ENCODE data around the gene ZBTB43.
"Not testable (repeated sequence)": the region's sequence is repeated elsewhere in the genome, so short reads cannot be mapped to it uniquely, and the experiment has no call there.

Gene ZBTB43

DNA sequence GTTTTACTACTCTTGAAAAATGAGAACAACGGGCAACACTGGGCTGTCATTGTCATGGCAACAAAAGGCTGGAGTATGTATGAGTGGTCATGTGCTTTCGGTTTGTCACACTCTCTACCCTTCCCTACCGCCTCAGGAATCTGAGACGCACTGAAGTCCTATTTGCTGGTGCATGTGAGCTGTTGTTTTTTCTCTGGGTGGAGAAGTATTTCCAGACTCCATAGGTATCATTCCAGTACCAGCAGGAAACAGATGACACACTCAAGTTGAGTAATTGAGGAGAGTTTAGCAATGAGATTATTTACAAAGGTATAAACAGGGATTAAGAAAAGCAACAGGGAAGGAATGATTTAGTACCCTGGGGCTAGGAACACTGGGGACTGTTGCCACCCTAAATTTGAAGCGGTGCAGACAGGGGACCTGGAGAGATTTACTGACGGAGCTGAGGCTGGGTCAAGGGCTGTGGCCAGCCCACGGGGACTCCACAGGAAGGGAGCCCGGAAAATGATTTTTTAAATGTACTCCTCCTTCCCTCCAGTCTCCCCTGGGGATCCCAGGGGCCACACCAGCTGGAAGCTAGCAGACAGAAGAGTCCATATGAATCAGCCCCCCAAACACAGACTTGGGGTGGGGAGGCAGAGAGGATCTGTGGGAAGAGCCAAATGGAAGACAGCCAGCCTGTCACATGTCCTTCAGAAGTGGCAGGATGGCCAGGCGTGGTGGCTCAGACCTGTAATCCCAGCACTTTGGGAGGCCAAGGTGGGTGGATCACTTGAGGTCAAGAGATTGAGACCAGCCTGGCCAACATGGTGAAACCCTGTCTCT is 13.2 kb upstream of the ZBTB43 start:
- no peak for DNase-seq

DNA sequence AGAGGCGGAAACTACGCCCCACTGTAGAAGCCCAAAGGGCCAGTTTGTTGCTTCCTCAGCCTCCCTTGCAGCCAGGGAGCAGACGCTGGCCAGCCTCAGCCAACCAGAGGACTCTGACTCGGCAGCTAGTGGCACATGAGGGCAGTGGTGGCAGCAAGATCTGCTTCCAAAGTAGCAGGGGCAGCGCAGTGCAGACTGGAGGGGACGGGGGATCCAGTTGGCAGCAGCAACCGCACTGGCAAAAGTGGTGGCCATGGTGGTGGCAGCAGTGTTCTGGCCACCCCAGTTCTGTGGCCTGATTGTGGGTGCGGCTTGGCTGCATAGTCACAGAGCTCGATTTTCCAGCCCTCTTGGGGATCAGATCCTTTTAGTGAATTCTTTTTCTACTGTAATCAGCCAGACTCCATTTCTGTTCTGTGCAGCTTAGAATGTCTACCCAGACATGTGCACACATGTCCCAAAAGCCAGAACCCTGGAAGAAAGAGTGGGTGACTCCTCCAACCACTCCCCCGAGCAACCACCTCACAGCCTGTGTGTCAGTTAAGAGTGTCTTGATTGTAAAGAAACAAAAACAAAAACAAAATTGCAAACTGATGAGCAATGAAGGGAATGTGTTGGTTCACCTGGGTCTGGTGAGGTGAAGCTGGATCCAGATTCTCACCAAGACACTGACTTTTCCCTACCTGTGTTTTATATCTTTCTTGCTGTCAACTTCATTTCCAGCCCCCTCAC is 11.0 kb upstream of the ZBTB43 start:
- DNase-seq: no peak

DNA sequence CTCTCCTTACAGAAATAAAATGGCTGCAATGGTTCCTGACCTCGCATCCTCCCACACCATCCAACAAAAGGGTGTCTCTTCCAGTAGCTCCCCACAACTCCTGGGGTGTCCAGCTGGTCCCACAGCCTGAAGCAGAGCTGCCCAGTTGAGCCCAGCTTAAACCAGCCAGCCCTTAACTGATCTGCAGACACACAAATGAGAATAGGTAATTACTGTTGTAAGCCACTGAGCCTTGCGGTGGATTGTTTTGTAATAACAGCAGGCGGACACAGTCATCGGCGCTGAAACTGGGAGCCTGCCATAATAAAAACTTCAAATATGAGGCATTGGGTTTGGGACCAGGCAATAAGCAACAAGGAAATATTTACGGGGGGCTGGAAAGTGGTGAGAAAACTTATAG is 10.4 kb upstream of the ZBTB43 start:
- DNase-seq: no peak

DNA sequence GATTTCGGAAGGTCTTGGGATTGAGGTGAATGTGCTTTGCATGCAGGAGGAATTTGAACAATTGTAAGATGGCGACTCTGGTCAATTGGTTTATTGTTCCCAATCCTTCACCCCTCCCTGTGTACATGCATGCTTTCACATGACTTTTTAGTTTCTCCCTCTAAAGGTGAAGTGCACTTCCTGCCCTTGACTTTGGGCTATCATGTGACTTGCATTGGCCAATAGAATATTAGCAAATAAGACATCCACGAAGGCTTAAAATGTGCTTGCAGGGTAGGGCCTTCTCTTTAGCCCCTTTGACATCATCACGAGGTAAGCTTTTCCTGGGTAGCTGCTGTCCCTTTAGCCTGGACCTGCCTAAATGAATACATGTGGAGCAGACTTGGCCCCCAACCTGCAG is 8.1 kb upstream of the ZBTB43 start:
- DNase-seq: no peak

DNA sequence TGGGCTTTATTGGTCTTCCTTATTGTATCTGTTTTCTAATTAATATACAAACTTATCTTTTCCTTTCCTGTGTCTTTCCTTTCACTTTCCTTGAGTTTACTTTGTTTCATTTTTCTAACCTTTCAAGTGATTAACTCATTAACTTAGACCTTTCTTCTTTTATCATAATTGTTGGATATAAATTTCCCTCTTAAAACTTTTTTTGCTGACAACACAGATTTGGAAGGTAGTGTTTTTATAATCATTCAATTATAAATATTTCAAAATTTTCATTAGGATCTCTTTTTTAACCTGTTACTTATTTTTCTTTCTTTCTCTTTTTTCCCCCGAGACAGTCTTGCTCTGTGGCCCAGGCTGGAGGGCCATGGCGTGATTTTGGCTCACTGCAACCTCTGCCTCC is 6.9 kb upstream of the ZBTB43 start:
- DNase-seq: no peak

DNA sequence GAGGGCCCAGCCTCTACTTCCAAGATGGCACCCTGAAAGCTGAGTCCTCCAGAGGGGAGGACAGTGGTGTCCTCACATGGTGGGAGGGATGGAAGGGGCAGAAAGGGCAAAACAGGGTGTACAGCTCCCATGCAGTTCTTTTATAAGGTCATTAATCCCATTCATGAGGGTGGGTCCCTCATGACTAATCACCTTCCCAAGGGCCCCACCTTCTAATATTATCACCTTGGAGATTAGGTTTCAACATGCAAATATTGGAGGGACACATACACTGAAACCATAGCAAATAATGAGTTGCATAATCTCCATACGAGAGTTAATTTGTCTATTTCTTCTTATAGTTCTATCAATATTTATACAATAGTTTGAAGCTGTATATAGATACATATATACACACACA is 5.8 kb upstream of the ZBTB43 start:
- DNase-seq: no peak

DNA sequence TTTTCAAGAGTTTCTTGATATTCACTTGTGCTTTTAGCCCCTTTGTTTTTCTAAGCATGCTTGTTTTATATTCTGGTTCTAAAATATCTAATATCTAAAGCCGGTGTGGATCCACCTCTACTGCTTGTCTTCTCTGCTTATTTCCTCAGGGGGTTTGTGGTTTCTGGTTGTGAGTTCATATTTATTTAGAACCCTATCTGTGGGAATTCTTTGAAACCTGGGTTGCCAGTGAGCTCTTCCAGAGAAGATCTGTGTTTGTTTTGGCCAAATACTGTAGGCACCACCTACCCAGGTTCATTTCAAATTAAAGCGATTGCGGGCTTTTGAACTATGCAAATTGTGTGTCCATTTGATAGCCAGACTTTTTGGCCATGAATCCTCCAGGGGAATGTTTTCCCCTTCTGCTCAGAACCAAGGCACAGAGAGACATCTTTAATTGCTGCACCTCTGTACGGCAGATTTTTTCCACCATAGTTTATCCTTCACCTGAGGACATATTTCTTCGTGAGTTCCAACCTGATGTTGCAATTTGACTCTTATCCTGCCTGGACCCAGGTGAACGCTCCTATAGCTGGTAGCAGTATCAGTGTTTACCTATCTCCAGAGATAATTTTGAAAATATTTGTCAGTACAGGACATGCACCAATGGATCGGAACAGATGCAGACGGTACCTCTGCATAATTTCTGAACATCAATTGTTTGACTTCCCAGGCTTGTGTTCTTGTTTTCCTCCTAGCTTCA is 2.4 kb upstream of the ZBTB43 start:
- DNase-seq: no peak

DNA sequence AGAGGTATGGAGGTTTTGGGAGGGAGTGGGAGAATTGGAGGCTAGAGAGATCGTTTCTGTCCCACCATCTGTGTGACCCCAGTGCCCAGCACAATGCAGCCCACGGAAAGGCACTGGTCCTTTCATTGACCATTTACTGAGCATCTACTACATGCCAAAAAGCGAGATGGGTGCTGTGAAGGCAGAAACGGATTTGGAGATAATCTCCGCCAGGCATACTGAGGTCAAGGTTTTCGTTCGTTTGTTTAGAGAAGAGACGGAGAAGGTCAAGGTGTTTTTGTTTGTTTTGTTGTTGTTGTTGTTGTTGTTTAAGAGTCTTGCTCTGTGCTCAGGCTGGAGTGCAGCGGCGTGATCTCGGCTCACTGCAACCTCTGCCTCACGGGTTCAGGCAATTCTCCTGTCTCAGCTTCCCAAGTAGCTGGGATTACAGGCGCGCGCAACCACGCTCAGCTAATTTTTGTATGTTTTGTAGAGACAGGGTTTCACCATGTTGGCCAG is 593 bp upstream of the ZBTB43 start:
- no peak for DNase-seq

DNA sequence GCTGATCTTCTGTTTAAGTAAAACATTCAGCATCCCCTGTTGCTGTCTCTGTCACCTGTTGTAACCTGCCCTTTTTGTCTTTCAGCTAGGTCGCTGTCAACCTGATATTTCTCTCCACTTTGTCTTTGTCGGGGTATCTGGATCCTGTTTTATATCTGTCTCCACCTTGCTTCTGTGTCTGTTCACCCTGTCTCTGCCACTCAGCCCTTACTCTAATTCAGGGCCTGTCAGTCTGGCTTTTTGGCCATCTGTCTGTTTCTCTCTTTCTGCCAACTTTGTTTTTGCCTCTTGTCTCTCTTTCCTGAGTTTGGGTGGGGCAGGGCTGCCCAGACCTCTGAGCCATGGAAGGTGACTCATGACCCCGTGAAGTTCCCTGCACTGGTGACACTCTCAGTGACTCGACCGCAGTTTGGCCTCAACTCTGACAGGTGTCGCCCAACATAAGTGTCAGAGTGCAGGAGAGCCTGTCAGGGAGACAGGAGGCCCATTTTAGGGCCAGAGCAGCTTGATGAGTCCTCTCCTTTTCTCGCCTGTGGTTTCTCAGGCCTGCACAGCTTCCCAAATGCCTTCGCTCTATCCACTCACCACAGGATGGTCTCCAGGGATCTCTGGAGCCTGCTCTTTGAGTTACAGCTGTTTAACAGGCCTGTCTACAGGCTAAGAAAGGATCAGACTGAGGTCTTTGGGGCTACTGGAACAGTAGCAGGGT is 868 bp downstream of the ZBTB43 start:
- DNase-seq: peak; percentile 9

DNA sequence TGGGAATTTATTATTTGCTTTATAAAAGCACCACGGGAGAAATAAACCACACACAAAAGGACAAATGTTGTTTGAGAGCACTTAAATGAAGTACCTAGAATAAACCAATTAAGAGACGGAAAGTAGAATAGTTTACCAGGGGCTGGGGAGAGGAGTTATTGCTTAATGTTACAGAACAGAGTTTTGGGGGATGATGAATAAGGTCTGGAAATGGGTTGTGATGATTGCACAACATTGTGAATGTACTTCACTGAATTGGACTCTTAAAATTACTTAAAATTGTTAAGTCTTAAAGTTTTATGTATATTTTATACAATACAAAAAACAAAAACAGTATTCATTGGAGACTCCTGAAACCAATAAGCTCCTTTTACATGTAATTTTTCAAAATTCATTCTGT is 1.5 kb downstream of the ZBTB43 start:
- no peak for DNase-seq

DNA sequence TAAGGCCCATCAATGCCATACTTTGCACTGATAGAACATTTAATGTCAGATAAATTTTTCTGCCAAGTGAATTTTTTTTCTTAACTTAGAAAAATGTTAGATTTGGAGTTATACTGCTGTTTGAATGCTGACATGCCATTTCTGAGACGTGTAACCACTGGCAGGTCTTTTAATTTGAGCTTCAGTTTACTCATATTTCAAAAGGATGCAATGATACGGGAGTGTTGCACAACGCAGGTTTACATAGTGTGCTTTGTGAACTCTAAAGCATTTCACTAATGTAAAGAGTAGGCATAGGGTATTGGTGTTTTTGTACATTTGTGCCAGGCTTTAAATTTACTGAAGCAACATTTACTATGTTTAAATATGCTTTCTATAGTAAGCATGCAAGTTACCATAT is 4.2 kb downstream of the ZBTB43 start:
- no peak for DNase-seq

DNA sequence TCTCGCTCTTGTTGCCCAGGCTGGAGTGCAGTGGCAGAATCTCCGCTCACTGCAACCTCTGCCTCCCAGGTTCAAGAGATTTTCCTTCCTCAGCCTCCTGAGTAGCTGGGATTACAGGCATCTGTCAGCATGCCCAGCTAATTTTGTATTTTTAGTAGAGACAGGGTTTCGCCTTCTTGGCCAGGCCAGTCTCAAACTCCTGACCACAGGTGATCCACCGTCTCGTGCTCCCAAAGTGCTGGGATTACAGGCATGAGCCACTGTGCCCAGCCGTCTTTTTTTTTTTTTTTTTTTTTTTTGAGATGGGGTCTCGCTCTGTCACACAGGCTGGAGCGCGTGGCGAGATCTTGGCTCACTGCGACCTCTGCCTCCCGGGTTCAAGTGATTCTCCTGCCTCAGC is 5.4 kb downstream of the ZBTB43 start:
- not testable (repeated sequence) for DNase-seq

DNA sequence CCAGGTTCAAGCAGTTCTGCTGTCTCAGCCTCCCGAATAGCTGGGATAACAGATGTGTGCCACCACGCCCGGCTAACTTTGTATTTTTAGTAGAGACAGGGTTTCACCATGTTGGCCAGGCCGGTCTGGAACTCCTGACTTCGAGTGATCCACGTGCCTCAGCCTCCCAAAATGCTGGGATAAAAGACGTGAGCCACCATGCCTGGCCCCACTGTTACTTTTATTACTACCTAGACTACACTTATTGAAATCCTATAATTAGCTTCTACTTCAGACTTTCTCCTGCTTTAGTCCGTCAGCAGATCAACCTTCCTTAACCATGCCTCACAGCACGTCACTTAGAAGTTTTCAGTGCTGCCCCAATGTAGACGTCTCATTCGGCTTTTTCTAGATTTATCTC is 8.2 kb downstream of the ZBTB43 start:
- no peak for DNase-seq

DNA sequence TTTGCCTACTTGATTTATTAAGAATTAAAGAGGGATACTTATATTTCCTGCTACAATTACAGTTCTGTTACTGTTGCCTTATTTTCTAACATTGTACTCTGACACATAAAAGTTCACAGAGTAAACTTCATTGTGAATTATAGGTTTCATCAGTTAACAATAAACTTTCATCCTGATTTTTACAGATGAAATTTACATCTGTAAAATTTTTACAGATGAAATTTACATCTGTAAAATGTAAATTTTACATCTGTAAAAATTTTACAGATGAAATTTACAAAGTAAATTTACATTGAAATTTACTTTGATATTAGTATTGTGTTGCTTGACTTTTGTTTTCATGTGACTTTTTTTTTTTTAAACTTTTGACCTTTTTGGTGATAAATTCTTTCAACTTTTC is 9.3 kb downstream of the ZBTB43 start:
- DNase-seq: no peak

DNA sequence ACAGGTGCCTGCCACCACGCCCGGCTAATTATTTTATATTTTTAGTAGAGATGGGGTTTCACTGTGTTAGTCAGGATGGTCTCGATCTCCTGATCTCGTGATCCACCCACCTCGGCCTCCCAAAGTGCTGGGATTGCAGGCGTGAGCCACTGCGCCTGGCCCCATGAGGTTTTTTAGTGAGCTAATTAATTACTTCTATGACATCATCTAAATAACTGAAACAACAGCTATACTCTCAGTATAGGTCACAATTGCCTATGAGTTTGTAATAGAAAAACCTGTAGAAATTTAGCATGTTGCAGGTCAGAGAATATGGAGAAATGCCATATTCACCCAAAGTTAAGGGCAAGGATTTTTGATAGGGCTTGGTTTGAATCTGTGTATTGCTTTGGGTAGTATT is 12.8 kb downstream of the ZBTB43 start:
- DNase-seq: not testable (repeated sequence)

DNA sequence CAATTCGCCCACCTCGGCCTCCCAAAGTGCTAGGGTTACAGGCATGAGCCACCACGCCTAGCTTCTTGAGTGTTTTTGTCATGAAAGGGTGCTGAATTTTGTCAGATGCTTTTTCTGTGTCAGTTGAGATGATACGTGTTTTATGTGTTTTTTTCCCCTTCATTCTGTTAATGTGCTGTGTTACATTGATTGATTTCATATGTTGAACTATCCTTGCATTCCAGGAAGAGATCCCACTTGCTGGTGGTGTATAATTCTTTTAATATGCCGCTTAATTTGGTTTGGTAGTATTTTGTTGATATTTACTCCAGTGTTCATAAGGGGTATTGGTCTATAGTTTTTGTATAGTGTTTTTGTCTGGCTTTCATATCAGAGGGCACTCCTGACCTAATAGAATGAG is 13.6 kb downstream of the ZBTB43 start:
- DNase-seq: no peak

DNA sequence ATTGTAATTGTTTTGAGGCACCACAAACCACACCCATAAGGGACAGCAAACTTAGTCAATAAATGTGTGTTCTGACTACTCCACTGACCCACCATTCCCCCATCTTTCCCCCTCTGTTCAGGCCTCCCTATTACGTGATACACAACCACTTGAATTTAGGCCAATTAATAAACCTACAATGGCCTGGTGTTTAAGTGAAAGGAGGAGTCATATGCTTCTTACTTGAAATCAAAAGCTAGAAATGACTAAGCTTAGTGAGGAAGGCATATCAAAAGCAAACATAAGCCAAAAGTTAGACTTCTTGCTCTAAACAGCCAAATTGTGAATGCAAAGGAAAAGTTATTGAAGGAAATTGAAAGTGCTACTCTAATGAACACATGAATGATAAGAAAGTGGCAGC is 14.6 kb downstream of the ZBTB43 start:
- DNase-seq: no peak

DNA sequence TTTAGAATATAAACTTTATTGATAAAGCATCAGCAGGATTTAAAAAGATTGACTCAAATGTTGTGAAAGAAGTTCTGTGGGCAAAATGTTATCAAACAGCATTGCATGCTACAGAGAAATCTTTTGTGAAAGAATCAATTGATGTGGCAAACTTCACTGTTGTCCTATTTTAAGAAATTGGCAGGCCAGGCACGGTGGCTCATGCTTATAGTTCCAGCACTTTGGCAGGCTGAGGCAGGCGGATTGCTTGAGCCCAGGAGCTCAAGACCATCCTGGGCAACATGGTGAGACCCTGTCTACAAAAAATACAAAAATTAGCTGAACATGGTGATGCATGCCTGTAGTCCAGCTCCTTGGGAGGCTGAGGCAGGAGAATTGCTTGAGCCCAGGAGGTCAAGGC is 17.4 kb downstream of the ZBTB43 start:
- no peak for DNase-seq

DNA sequence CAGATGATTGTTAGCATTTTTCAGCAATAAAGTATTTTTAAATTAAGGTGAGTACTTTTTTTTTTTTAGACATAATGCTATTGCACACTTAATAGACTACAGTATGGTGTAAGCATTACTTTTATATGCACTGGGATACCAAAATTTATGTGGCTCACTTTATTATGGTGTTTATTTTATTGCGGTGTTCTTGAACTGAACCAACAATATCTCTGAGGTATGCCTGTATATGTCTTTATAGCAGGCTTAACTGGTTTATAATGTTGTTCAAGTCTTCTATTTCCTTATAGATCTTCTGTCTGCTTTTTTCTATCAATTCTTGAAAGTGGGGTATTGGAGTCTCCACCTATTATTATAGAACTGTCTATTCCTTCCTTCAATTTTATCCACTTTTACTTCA is 18.0 kb downstream of the ZBTB43 start:
- DNase-seq: no peak

DNA sequence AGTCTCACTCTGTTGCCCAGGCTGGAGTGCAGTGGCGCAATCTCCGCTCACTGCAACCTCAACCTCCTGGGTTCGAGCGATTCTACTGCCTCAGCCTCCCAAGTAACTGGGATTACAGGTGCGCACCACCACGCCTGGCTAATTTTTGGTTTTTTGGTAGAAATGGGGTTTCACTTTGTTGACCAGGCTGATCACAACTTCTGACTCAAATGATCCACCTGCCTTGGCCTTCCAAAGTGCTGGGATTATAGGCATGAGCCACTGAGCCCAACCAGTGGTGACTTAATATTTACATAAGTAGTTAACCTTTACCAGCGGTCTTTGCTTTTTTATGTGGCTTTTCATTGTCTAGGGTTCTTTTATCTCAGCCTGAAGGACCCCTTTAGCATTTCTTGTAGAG is 19.2 kb downstream of the ZBTB43 start:
- not testable (repeated sequence) for DNase-seq

DNA sequence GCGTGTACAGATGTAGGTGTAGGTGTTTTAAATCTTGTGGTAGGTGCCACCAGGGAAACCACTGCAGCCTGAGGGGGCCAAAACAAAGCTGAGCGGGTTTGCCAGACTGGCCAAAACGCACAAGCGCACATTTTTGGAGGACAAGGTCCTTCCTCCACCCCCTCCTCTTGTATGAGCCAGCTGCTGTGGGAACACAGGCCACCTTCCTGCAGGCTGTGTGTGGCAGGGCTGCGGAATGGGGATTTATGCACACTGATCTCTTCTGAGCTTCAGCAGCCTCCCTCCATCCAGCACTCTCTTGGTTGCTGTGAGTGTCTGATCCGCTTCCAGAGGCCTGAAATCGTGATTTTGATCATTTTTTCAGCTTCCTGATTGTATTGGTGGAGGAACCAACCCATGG is 22.4 kb downstream of the ZBTB43 start:
- DNase-seq: no peak

DNA sequence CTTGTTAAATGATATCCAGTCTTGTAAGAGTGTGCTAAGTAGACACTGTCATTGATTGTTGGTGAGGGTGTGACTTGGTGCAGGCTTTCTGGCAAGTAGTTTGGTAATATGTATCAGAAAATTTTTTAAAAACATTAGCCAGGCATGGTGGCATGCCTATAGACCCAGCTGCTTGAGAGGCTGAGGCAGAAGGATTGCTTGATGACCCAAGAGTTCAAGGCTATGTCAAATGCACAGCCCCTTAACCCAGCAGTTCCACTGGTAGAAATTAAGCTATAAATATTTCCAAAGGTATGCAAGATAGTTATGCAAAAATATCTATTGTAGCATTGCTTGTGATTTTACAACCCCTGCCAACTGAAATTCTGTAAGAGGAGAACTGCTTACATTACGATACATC is 24.2 kb downstream of the ZBTB43 start:
- DNase-seq: no peak

DNA sequence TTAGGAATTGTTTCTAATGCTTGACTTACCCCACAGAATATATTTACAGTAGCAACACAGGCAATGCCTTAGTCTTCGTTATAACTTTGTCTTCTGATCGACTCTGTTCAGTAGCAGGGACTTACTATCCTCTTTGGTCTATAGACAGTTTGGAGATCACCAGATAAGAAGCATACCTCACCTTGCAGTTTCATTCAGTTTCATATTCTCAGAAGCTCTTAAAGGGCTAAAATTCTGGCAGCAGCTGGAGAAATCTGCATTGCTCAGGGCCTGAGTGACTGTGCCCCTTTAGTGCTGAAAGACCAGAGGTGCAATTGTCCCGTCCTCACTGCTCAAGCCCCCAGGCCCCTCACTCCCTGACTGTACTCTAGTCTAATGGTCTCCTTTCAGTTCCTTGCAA is 26.0 kb downstream of the ZBTB43 start:
- DNase-seq: no peak
